H1 (cell line): ENCODE results near the gene LNX2. TPM values are rescaled to one million over a fixed set of nuclear protein-coding genes. Genes with fewer than 3 reads are reported as not detected.

ENCODE experiments used
- CTCF ChIA-PET: fragments of 300-600 bp; sonication (Branson Sonifier 250); formaldehyde crosslinking; loops from one replicate; lab custom pipeline; 2021; ENCODE audit not compliant: partially characterized antibody; lab: Charles Lee
- POLR2A ChIA-PET: fragments of 300-600 bp; sonication (Branson Sonifier 250); formaldehyde crosslinking; loops from one replicate; lab custom pipeline; 2021; ENCODE audit warnings: inconsistent platforms; ENCODE audit not compliant: partially characterized antibody; lab: Charles Lee
- DNase-seq, 2 experiments: peaks; one replicate each; pipeline versions ENCODE4 v3.0.0 to v3.0.0-alpha.2; 2010 to 2022; ENCODE audit warnings: low spot score in 2 of 2, low read depth in 1 of 2, mixed read lengths in 1 of 2
- FAIRE-seq: peaks from 2 replicates; lab custom pipeline; 2011; peaks lifted over from hg19 to GRCh38; lab: Jason Lieb, UNC
- H2AFZ ChIP-seq: 2 replicates; pipeline ENCODE4 v1.8.1; 2012; ENCODE audit warnings: low read length, inconsistent platforms
- H2AK5ac ChIP-seq: 2 replicates; pipeline ENCODE4 v1.6.1; 2013; ENCODE audit warnings: low read depth, low read length
- H2BK120ac ChIP-seq: replicated peaks from 2 replicates; pipeline ENCODE3; 2013; ENCODE audit warnings: low read depth, low read length, inconsistent platforms
- H2BK12ac ChIP-seq: 2 replicates; pipeline ENCODE4 v1.6.1; 2013; ENCODE audit warnings: low read depth, low read length
- H2BK15ac ChIP-seq: 2 replicates; pipeline ENCODE4 v1.6.1; 2013; ENCODE audit warnings: low read length
- H2BK20ac ChIP-seq: 2 replicates; pipeline ENCODE4 v1.6.1; 2013; ENCODE audit warnings: low read length
- H2BK5ac ChIP-seq: 2 replicates; pipeline ENCODE4 v1.6.1; 2013; ENCODE audit warnings: low read depth, low read length
- H3K14ac ChIP-seq: 2 replicates; pipeline ENCODE4 v1.6.1; 2013; ENCODE audit warnings: inconsistent platforms; ENCODE audit not compliant: insufficient read length
- H3K18ac ChIP-seq: 2 replicates; pipeline ENCODE4 v1.6.1; 2013; ENCODE audit warnings: low read length; ENCODE audit errors: extremely low read depth
- H3K23ac ChIP-seq: 2 replicates; pipeline ENCODE4 v1.6.1; 2013; ENCODE audit warnings: inconsistent platforms; ENCODE audit not compliant: insufficient read length
- H3K23me2 ChIP-seq: 2 replicates; pipeline ENCODE4 v1.6.1; 2013; ENCODE audit warnings: low read depth, low read length
- H3K27ac ChIP-seq: 2 replicates; pipeline ENCODE4 v1.6.1; 2011; ENCODE audit warnings: low read depth, low read length, inconsistent platforms
- H3K27me3 ChIP-seq, 4 experiments: replicated peaks in 1 of 4; 1 replicate in 1 of 4; 2 replicates in 3 of 4; pipeline versions ENCODE4 v1.6.1 to v1.8.1; 2011 to 2013; ENCODE audit warnings: low read length in 3 of 4, mild to moderate bottlenecking in 3 of 4, inconsistent platforms in 2 of 4, mixed read lengths in 2 of 4, moderate library complexity in 1 of 4; ENCODE audit not compliant: control insufficient read depth in 3 of 4, insufficient read depth in 3 of 4; ENCODE audit errors: extremely low read depth in 1 of 4
- H3K36me3 ChIP-seq, 4 experiments: 2 replicates each; pipeline versions ENCODE4 v1.6.1 to v1.8.1; 2011 to 2013; ENCODE audit warnings: mild to moderate bottlenecking in 4 of 4, low read length in 3 of 4, moderate library complexity in 2 of 4, control low read depth in 1 of 4, inconsistent platforms in 1 of 4; ENCODE audit not compliant: insufficient read depth in 4 of 4, control insufficient read depth in 2 of 4
- H3K4ac ChIP-seq: replicated peaks from 2 replicates; pipeline ENCODE3; 2013; ENCODE audit warnings: low read length, low read depth, mixed read lengths, inconsistent platforms; ENCODE audit not compliant: insufficient read length
- H3K4me1 ChIP-seq, 4 experiments: replicated peaks in 1 of 4; 1 replicate in 1 of 4; 2 replicates in 3 of 4; pipeline versions ENCODE4 v1.6.1 to v1.8.1; 2011 to 2013; ENCODE audit warnings: low read length in 3 of 4, inconsistent platforms in 2 of 4, mixed read lengths in 1 of 4; ENCODE audit not compliant: insufficient read depth in 4 of 4, control insufficient read depth in 3 of 4
- H3K4me2 ChIP-seq, 2 experiments: 2 replicates each; pipeline versions ENCODE4 v1.6.1 to v1.8.1; 2011 to 2013; ENCODE audit warnings: low read depth in 2 of 2, low read length in 2 of 2, control low read depth in 1 of 2, inconsistent platforms in 1 of 2, mild to moderate bottlenecking in 1 of 2; ENCODE audit not compliant: insufficient read depth in 1 of 2
- H3K4me3 ChIP-seq, 4 experiments: fragments of 200-600, 300-600 bp in 1 of 4; sonication (generic), shearing (Covaris generic), sonication (Bioruptor Twin) in 1 of 4; 2 replicates each; pipeline versions ENCODE4 v1.5.1 to v1.8.1; 2011 to 2016; ENCODE audit warnings: low read length in 4 of 4, low read depth in 3 of 4, control low read depth in 2 of 4, inconsistent platforms in 2 of 4, mild to moderate bottlenecking in 2 of 4, mixed read lengths in 1 of 4, moderate library complexity in 1 of 4; ENCODE audit not compliant: insufficient read depth in 2 of 4; ENCODE audit errors: extremely low read depth in 1 of 4
- H3K56ac ChIP-seq: replicated peaks from 2 replicates; pipeline ENCODE3; 2013; ENCODE audit warnings: low read depth, mild to moderate bottlenecking, mixed read lengths, low read length, inconsistent platforms; ENCODE audit not compliant: insufficient read length
- H3K79me1 ChIP-seq: 2 replicates; pipeline ENCODE4 v1.6.1; 2013; ENCODE audit warnings: low read depth, low read length, control low read depth
- H3K79me2 ChIP-seq, 2 experiments: 2 replicates each; pipeline versions ENCODE4 v1.6.1 to v1.8.1; 2012 to 2013; ENCODE audit warnings: low read length in 2 of 2, mild to moderate bottlenecking in 2 of 2, inconsistent platforms in 1 of 2; ENCODE audit not compliant: insufficient read depth in 2 of 2, control insufficient read depth in 1 of 2
- H3K9ac ChIP-seq, 4 experiments: replicated peaks in 1 of 4; 1 replicate in 1 of 4; 2 replicates in 3 of 4; pipeline versions ENCODE4 v1.6.1 to v1.8.1; 2011 to 2013; ENCODE audit warnings: low read depth in 3 of 4, low read length in 3 of 4, control low read depth in 2 of 4, mild to moderate bottlenecking in 2 of 4, moderate library complexity in 2 of 4, inconsistent platforms in 1 of 4; ENCODE audit errors: extremely low read depth in 1 of 4
- H3K9me3 ChIP-seq, 2 experiments: 2 replicates each; pipeline versions ENCODE4 v1.6.1 to v1.8.1; 2012 to 2013; ENCODE audit warnings: mild to moderate bottlenecking in 2 of 2, moderate library complexity in 2 of 2, control low read depth in 1 of 2, inconsistent platforms in 1 of 2, low read depth in 1 of 2, low read length in 1 of 2, mixed read lengths in 1 of 2; ENCODE audit not compliant: insufficient read depth in 2 of 2
- H4K20me1 ChIP-seq, 2 experiments: replicated peaks in 1 of 2; 2 replicates each; pipeline versions ENCODE3 to v1.8.1; 2011 to 2013; ENCODE audit warnings: inconsistent platforms in 2 of 2, low read length in 2 of 2, mild to moderate bottlenecking in 1 of 2; ENCODE audit not compliant: insufficient read depth in 2 of 2, control insufficient read depth in 1 of 2
- H4K5ac ChIP-seq: 2 replicates; pipeline ENCODE4 v1.6.1; 2013; ENCODE audit warnings: low read length, low read depth, mixed read lengths, inconsistent platforms; ENCODE audit not compliant: insufficient read length
- H4K8ac ChIP-seq: 2 replicates; pipeline ENCODE4 v1.8.0; 2013; ENCODE audit warnings: mild to moderate bottlenecking, moderate library complexity, low read length, inconsistent platforms; ENCODE audit not compliant: insufficient read depth; ENCODE audit errors: extremely low read depth
- H4K91ac ChIP-seq: replicated peaks from 2 replicates; pipeline ENCODE3; 2013; ENCODE audit warnings: low read length, mixed read lengths, inconsistent platforms; ENCODE audit not compliant: insufficient read length
- ASH2L ChIP-seq: fragments of 200-600, 300-600 bp; sonication (generic); IDR thresholded peaks from one replicate; pipeline ENCODE4 v1.7.1; 2017; ENCODE audit warnings: low read length
- ATF2 ChIP-seq: IDR thresholded peaks from 2 replicates; pipeline ENCODE4 v1.6.1; 2012; ENCODE audit warnings: low read length, inconsistent platforms
- BCL11A ChIP-seq, 2 experiments: IDR thresholded peaks; one replicate each; pipeline ENCODE4 v1.6.1; 2011; ENCODE audit warnings: low read depth in 2 of 2, low read length in 2 of 2, mild to moderate bottlenecking in 2 of 2
- HDAC6 ChIP-seq: IDR thresholded peaks from one replicate; pipeline ENCODE4 v1.7.1; 2012; ENCODE audit warnings: low read depth, mild to moderate bottlenecking, inconsistent platforms, low read length, moderate library complexity
- NRF1 ChIP-seq: IDR thresholded peaks from 2 replicates; pipeline ENCODE4 v1.6.1; 2011; ENCODE audit warnings: mild to moderate bottlenecking, low read depth, low read length, improper control_type of control experiment
- SP2 ChIP-seq: IDR thresholded peaks from 2 replicates; pipeline ENCODE4 v1.6.1; 2012; ENCODE audit warnings: mild to moderate bottlenecking, low read length, inconsistent platforms
- WGBS, 2 experiments: shearing (Covaris generic) in 1 of 2; methylation state at CpG; one replicate each; pipeline versions ENCODE4 v1.1.6 to v1.1.7; 2013 to 2015; ENCODE audit warnings: low lambda C conversion rate in 2 of 2, mixed read lengths in 2 of 2, inconsistent platforms in 1 of 2, low coverage in 1 of 2, missing lambda C conversion rate in 1 of 2; ENCODE audit not compliant: insufficient replicate concordance in 2 of 2, insufficient coverage in 1 of 2, insufficient read length in 1 of 2; ENCODE audit errors: extremely low coverage in 1 of 2, missing lambda C conversion rate in 1 of 2; 5-methylcytosine and 5-hydroxymethylcytosine counted together
- polyA plus RNA-seq, 7 experiments: library from polyadenylated mRNA; depleted of rRNA in 3 of 7; stranded (reverse) in 5 of 7; unstranded in 2 of 7; fragments of >200 nt in 5 of 7; fragments of 200-250 nt in 2 of 7; gene quantifications; 1 replicate in 5 of 7; 2 replicates in 1 of 7; 4 replicates in 1 of 7; pipeline versions ENCODE4 v1.2.1 to v1.2.3, GENCODE V29; 2011 to 2013; ENCODE audit warnings: missing spikeins in 2 of 7, mixed read lengths in 2 of 7
- total RNA-seq: library from RNA; stranded (reverse); fragmentation: NEBNext Ultra II Directional; extraction: Animal tissue kit (Norgen Biotek cat#: 25700); gene quantifications from 2 replicates; pipeline ENCODE4 v1.2.1, GENCODE V29; 2021

LNX2 gene
- total and polyA plus RNA-seq, 2 of the 8 experiments (the other 6 are each of a cell fraction or from before 2014, with no cell fraction given), result 6.4 to 13.9 TPM

GRCh38 chr13:27595055-27595811, 25.1 kb downstream of the LNX2 start:
- Histone ChIP-seq H3K79me2 (peaks cover 0 to 59% of the 10 kb centered on the region in 2 experiments; a peak in 3 of 4 replicates), H3K18ac (no peak overlapping the region), H3K4me2 (no peak overlapping the region), H3K36me3 (no peaks in the 10 kb centered on the region), H2BK20ac (no peak overlapping the region), H3K27me3 (no peaks in the 10 kb centered on the region), H2BK15ac (no peak overlapping the region), H2AFZ (no peak overlapping the region), H3K9me3 (no peaks in the 10 kb centered on the region), H3K4ac (no peak overlapping the region), H2AK5ac (no peak overlapping the region), H3K56ac (no peak overlapping the region), H4K20me1 (peaks cover 0 to 8% of the 10 kb centered on the region in 2 experiments), H2BK120ac (no peak overlapping the region), H3K4me3 (no peak overlapping the region), H3K23me2 (no peaks in the 10 kb centered on the region), H4K91ac (no peak overlapping the region), H3K4me1 (no peaks in the 10 kb centered on the region), H2BK12ac (no peak overlapping the region), H4K8ac (no peak overlapping the region), H4K5ac (no peak overlapping the region), H3K27ac (no peak overlapping the region), H3K14ac (no peak overlapping the region), H2BK5ac (no peak overlapping the region), H3K79me1 (no peaks in the 10 kb centered on the region), H3K9ac (no peak overlapping the region), H3K23ac (no peak overlapping the region)
- peak; percentile 19 for FAIRE-seq
- TF ChIP-seq BCL11A (IDR thresholded peaks at IDR 0.05; ENCODE audit: low read depth in 2 of 2, low read length in 2 of 2) (no peak), SP2 (no peak), ATF2 (no peak), ASH2L (no peak), HDAC6 (no peak), NRF1 (no peak)
- 87% methylated on average over 2 of the region's 2 CpGs; no CpG with 5 or more reads in 1 of the 2 experiments for WGBS, 2 experiments
- ChIA-PET CTCF (interaction anchor here (0.7 kb wide), 1 partner anchor 10 kb away, joined by 3 read pairs; no protein-coding TSS in a partner anchor), POLR2A (no interaction called here)
- DNase-seq, result no peak
